Fibroblast of skin of right biceps (primary cell): ENCODE measurements around the gene TMEM213.
A peak's percentile ranks its signal among the peaks of the same experiment; 100 is the strongest.

ENCODE experiments used
- DNase-seq: peaks from one replicate; pipeline ENCODE4 v3.0.0-alpha.2; 2013

TMEM213 gene

GRCh38 chr7:138878051-138878450 lies 80.3 kb downstream of the TMEM213 start:
- DNase-seq: no peak

DNA sequence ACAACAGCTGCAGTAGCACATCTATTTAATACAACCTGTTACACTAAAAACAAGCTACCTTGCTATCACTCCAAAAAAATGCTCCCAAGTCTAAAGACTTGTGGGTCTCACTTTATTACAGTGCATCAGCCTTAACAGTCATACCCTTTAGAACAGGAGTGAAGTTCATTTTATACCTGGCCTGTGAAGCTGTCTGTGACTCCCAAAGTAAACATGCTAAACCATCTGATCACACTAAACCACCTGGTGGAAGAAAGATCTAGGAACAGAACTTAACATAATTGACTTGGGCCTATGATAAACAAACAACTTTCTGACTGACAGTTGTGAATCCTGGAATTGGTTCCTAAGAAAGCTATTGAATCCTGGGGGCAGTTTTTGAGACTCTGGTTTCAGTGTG lies 81.1 kb downstream of the TMEM213 start:
- DNase-seq: no peak

GRCh38 chr7:138879356-138879755 lies 81.6 kb downstream of the TMEM213 start:
- DNase-seq: no peak

DNA sequence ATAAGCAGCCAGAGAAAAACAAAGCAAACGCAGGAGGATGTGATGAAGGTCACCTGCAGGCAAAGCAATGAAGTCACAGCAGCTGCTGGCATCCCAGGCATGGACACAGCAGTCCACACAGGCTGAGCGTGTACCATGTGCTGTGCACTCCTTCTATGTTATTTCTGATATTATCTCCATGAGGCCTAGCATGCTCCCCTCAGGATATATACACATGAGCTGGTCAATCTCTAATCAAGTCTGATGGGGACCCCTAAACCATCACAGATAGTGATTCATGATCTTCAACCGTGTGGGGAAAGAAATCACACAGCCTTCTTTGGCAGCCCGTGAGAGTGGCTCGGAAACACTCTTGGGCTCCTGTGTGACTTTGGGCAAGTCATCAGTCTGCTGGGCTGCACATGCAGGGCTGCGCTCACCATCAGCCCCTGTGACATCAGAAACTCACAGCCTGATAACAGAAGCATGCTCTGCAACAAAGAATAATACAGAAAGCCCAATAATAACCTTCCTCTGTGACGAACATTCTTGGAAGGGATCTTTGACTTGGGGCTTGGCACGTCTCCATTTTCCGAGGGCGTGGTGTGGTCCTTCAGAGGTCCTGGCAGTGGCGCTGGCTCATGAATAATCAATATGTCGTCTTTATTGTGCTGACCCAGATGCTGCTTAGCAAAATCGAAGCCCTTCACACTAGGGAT lies 83.2 kb downstream of the TMEM213 start:
- DNase-seq: no peak

GRCh38 chr7:138881579-138882188 lies 83.9 kb downstream of the TMEM213 start:
- DNase-seq: no peak

DNA sequence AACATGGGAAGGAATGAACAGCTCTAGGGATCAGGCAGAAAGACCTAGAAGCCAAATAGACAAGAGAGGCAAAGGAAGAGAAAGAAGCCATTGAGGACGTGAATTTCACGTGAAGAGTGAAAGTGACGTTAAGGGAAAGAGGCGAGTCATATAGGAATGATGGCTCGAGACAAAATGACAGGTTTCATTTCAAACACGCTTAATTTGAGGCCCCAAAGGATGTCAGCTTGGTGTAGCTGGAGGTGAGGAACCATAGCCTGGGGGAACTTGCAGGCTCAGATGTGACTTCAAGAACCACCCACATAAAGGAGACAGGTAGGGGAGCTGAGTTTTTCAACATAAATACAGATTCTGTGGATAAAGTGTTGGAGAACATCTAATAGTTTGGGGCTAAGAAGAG lies 84.5 kb downstream of the TMEM213 start:
- DNase-seq: no peak

DNA sequence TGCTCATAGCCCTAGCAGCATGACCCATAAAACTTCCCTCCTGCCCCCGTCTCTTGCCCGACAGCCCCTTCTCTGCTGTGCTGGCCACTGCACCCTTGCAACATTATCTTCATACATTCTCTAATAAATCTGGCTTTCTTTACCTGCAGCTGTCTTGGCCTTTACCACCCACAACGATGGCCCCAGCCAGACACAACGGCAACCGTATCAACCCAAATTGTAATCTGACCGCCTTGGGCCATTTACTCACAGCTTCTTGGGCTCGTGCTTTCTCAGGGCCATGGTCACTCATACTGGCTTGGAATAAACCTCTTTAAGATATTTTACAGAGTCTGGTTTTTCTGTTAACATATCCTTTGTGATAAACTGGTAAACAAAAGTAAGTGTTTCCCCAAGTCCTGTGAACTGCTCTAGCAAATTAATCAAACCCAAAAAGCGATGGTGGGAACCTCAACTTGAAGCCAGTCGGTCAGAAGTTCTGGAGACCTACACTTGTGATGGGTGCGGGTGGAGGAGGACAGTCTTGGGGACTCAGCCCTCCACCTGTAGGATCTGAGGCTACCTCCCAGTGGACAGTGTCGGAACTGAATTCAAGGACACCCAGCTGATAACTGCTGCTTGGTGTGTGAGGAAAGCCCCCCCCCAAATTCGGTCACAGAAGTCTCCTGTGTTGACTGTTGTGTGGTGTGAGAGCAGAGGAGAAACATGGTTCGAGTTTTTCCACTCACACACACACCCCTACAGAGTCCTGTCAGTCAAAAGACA lies 87.8 kb downstream of the TMEM213 start:
- no peak for DNase-seq

DNA sequence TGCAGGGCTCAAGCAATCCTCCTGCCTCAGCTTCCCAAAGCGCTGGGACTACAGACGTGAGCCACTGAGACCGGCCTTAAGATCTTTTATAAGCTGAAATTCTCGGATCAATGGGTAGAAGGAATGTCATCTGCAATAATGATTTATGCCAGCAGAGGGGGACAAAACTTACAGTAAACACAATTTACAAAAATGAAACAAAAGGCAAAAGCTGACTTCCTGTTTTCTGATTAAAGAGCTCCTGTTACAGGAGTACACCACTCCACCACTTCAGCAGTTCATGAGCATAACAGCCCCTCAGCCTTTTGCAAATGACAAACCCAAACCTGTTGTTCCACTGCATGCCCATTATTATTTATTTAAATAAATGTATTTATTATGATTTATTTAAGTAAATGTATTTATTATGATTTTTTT lies 88.7 kb downstream of the TMEM213 start:
- peak; percentile 64 for DNase-seq

- DNase-seq: no peak
Measured at GRCh38 chr7:138887085-138887710, 89.4 kb downstream of the TMEM213 start.
